K562 (cell line): ENCODE data around the gene UGT1A10. TPM values are rescaled to one million over a fixed set of nuclear protein-coding genes. Genes with fewer than 3 reads are reported as not detected.

Experiments used
- ATAC-seq: fragments of 200-7000 bp; cut with Tn5 transposase; 3 replicates; pipeline ENCODE4 v1.9.1; 2020; ENCODE audit warnings: moderate library complexity
- BruUV-seq: library from RNA; stranded (reverse); fragments of 400-500 nt; replicated peaks from 2 replicates; lab custom pipeline; 2021; lab: Mats Ljungman, UMichigan
- CTCF ChIA-PET: fragments of 300-600 bp; formaldehyde crosslinking; extraction: SDS; loops from one replicate; lab custom pipeline; 2021; ENCODE audit warnings: low intra/inter-chr PET ratio; lab: Yijun Ruan, JAX
- POLR2A ChIA-PET: fragments of 300-600, 350-650 bp; sonication (Branson Sonifier 250); formaldehyde crosslinking; extraction: SDS; loops from one replicate; lab custom pipeline; 2021; ENCODE audit warnings: antibody characterized with exemption, inconsistent platforms; lab: Yijun Ruan, JAX
- DNase-seq, 4 experiments: peaks; one replicate each; pipeline versions ENCODE4 v3.0.0 to v3.0.0-alpha.2; 2011 to 2018; ENCODE audit warnings: low spot score in 3 of 4, mixed read lengths in 3 of 4; ENCODE audit errors: extremely low read depth in 1 of 4
- FAIRE-seq: peaks from 2 replicates; lab custom pipeline; 2011; peaks lifted over from hg19 to GRCh38; lab: Jason Lieb, UNC
- H2AFZ ChIP-seq: 2 replicates; pipeline ENCODE4 v1.6.0; 2011; ENCODE audit warnings: low read depth, low read length, control low read depth, inconsistent platforms
- H3K27ac ChIP-seq: fragments of 200-600 bp; 3 replicates; pipeline ENCODE4 v1.8.0; 2011; ENCODE audit warnings: low read depth, mild to moderate bottlenecking, control low read depth, inconsistent platforms, low read length, moderate library complexity, mixed read lengths; ENCODE audit errors: extremely low read depth
- H3K27me3 ChIP-seq, 2 experiments: fragments of 300-600 bp in 1 of 2; 2 replicates in 1 of 2; 3 replicates in 1 of 2; pipeline versions ENCODE4 v1.6.0 to v1.8.0; 2011; ENCODE audit warnings: inconsistent platforms in 2 of 2, low read length in 2 of 2, mild to moderate bottlenecking in 1 of 2, mixed read lengths in 1 of 2, moderate library complexity in 1 of 2; ENCODE audit not compliant: control insufficient read depth in 2 of 2, insufficient read depth in 2 of 2
- H3K36me3 ChIP-seq: fragments of 300-600 bp; 3 replicates; pipeline ENCODE4 v1.8.0; 2011; ENCODE audit warnings: mild to moderate bottlenecking, low read length, inconsistent platforms; ENCODE audit not compliant: control insufficient read depth, insufficient read depth
- H3K4me1 ChIP-seq, 2 experiments: fragments of 200-600 bp in 1 of 2; replicated peaks in 1 of 2; 2 replicates in 1 of 2; 3 replicates in 1 of 2; pipeline versions ENCODE4 v1.5.1 to v1.8.0; 2011; ENCODE audit warnings: inconsistent platforms in 2 of 2, low read length in 2 of 2, mild to moderate bottlenecking in 1 of 2, mixed read lengths in 1 of 2, moderate library complexity in 1 of 2; ENCODE audit not compliant: control insufficient read depth in 2 of 2, insufficient read depth in 2 of 2
- H3K4me2 ChIP-seq: 2 replicates; pipeline ENCODE4 v1.6.1; 2011; ENCODE audit warnings: low read length, control low read depth, inconsistent platforms, mixed read lengths; ENCODE audit not compliant: insufficient read depth
- H3K4me3 ChIP-seq: fragments of 200-600 bp; sonication (generic), shearing (Covaris generic); 2 replicates; pipeline ENCODE4 v1.5.1; 2016; ENCODE audit warnings: control low read depth, inconsistent platforms
- H3K79me2 ChIP-seq: fragments of 200-600 bp; 3 replicates; pipeline ENCODE4 v1.8.0; 2011; ENCODE audit warnings: low read length, inconsistent platforms; ENCODE audit not compliant: control insufficient read depth, insufficient read depth
- H3K9ac ChIP-seq, 2 experiments: 2 replicates each; pipeline versions ENCODE4 v1.6.0 to v1.6.1; 2011; ENCODE audit warnings: low read depth in 2 of 2, low read length in 2 of 2, control low read depth in 1 of 2, inconsistent platforms in 1 of 2, mild to moderate bottlenecking in 1 of 2, mixed read lengths in 1 of 2; ENCODE audit not compliant: insufficient read depth in 1 of 2
- H3K9me1 ChIP-seq: one replicate; pipeline ENCODE4 v1.6.0; 2011; ENCODE audit warnings: inconsistent platforms, mild to moderate bottlenecking, low read length, moderate library complexity; ENCODE audit not compliant: control insufficient read depth, insufficient read depth
- H3K9me3 ChIP-seq: replicated peaks from 2 replicates; pipeline ENCODE4 v1.5.1; 2011; ENCODE audit warnings: low read depth, low read length, inconsistent platforms; ENCODE audit not compliant: control insufficient read depth, insufficient read depth
- H4K20me1 ChIP-seq: replicated peaks from 2 replicates; pipeline ENCODE4 v1.6.1; 2011; ENCODE audit warnings: low read length, inconsistent platforms, mixed read lengths; ENCODE audit not compliant: control insufficient read depth, insufficient read depth
- CBX8 ChIP-seq: fragments of 200-600 bp; sonication (generic); IDR thresholded peaks from 2 replicates; pipeline ENCODE4 v1.6.1; 2012; ENCODE audit warnings: borderline replicate concordance, mixed run types, low read depth, mild to moderate bottlenecking, moderate library complexity, mixed read lengths, low read length, control low read depth, inconsistent platforms; ENCODE audit not compliant: poor library complexity, severe bottlenecking; ENCODE audit errors: extremely low read depth
- ETV6 ChIP-seq, 3 experiments: fragments of 150-350 bp in 1 of 3; sonication (generic) in 1 of 3; formaldehyde crosslinking in 1 of 3; IDR thresholded peaks; 2 replicates each; pipeline versions ENCODE4 v1.6.1 to v1.8.0; 2014 to 2022; ENCODE audit warnings: borderline replicate concordance in 2 of 3, low read depth in 2 of 3, antibody characterized with exemption in 1 of 3, low read length in 1 of 3, mild to moderate bottlenecking in 1 of 3, missing genetic modification reagents in 1 of 3
- FOS ChIP-seq: IDR thresholded peaks from 3 replicates; pipeline ENCODE4 v1.6.1; 2011; ENCODE audit not compliant: insufficient read length; ENCODE audit errors: extremely low read depth
- KDM2B ChIP-seq: fragments of 250-450 bp; sonication (Bioruptor Pico); IDR thresholded peaks from 2 replicates; pipeline ENCODE4 v1.8.0; 2021; ENCODE audit warnings: mild to moderate bottlenecking, moderate library complexity
- KLF1 ChIP-seq: fragments of 450-650 bp; IDR thresholded peaks from 2 replicates; pipeline ENCODE4 v1.6.1; 2016; ENCODE audit warnings: missing genetic modification characterization, missing compliant biosample characterization
- MXI1 ChIP-seq: IDR thresholded peaks from 2 replicates; pipeline ENCODE4 v1.6.1; 2011; ENCODE audit warnings: low read depth, mild to moderate bottlenecking, improper control_type of control experiment, low read length
- RBM17 ChIP-seq: fragments of 200-400 bp; formaldehyde crosslinking; IDR thresholded peaks from 2 replicates; pipeline ENCODE4 v1.6.1; 2017; ENCODE audit warnings: low read depth, mild to moderate bottlenecking, low read length, borderline replicate concordance
- SNRNP70 ChIP-seq: fragments of 200-400 bp; formaldehyde crosslinking; optimal IDR thresholded peaks from 2 replicates; pipeline ENCODE3; 2017; ENCODE audit warnings: low read depth, low read length
- ZBED1 ChIP-seq: IDR thresholded peaks from 2 replicates; pipeline ENCODE4 v1.6.1; 2014
- ZNF431 ChIP-seq: sonication (generic); formaldehyde crosslinking; IDR thresholded peaks from 2 replicates; pipeline ENCODE4 v1.8.0; 2022; ENCODE audit warnings: mild to moderate bottlenecking, missing genetic modification reagents
- ZNF764 ChIP-seq: fragments of 250-450 bp; sonication (Bioruptor Pico); IDR thresholded peaks from 2 replicates; pipeline ENCODE4 v1.4.0; 2020; ENCODE audit warnings: low read depth, mild to moderate bottlenecking, moderate library complexity
- ZNF79 ChIP-seq: fragments of 250-450 bp; sonication (Bioruptor Pico); IDR thresholded peaks from 2 replicates; pipeline ENCODE4 v1.4.0; 2020; ENCODE audit warnings: low read depth, mild to moderate bottlenecking, moderate library complexity
- WGBS: fragments of 100-300 bp; shearing (Covaris generic); methylation state at CpG from one replicate; pipeline ENCODE4 v1.1.6; 2016; ENCODE audit warnings: low coverage, mixed read lengths; ENCODE audit not compliant: insufficient coverage; ENCODE audit errors: missing lambda C conversion rate; 5-methylcytosine and 5-hydroxymethylcytosine counted together
- in situ Hi-C: fragments of 300-500 bp; cut with MboI; formaldehyde crosslinking; loops from 4 replicates; pipeline ENCODE4 v1.15.0; 2018; ENCODE audit warnings: inconsistent platforms, mixed read lengths
- intact Hi-C: fragments of 100-400 bp; cut with micrococcal nuclease; formaldehyde crosslinking; loops from 2 replicates; pipeline ENCODE4 v1.14.2; 2022
- polyA plus RNA-seq, 8 experiments: library from polyadenylated mRNA; depleted of rRNA in 4 of 8; stranded (reverse) in 5 of 8; unstranded in 3 of 8; fragments of >200 nt; fragmentation: Nextera tagmentation in 2 of 8; fragmentation: Illumina TruSeq in 1 of 8; extraction: Ambion mirVana in 2 of 8; extraction: Trizol in 1 of 8; gene quantifications; 2 replicates each; pipeline versions ENCODE4 v1.2.1 to v1.2.3, GENCODE V29; 2011 to 2014; ENCODE audit warnings: inconsistent platforms in 1 of 8, missing spikeins in 1 of 8
- total RNA-seq, 7 experiments: library from RNA; depleted of rRNA in 6 of 7; stranded (reverse); fragments of >200 nt in 6 of 7; fragmentation: Illumina TruSeq in 2 of 7; extraction: Trizol in 2 of 7; gene quantifications; 2 replicates each; pipeline versions ENCODE4 v1.2.1 to v1.2.3, GENCODE V29; 2011 to 2021; ENCODE audit warnings: low replicate concordance in 1 of 7
- TF ChIP-seq, protein P1 (sequence below): fragments of 250-450 bp; sonication (Bioruptor Pico); IDR thresholded peaks from 2 replicates; pipeline ENCODE4 v1.6.1; 2021; ENCODE audit warnings: mild to moderate bottlenecking
- TF ChIP-seq, protein P2 (sequence below): fragments of 200-400 bp; formaldehyde crosslinking; IDR thresholded peaks from 2 replicates; pipeline ENCODE4 v1.6.1; 2017; ENCODE audit warnings: mild to moderate bottlenecking, low read depth, low read length, moderate library complexity

The UGT1A10 gene
- total and polyA plus RNA-seq, 9 of the 15 experiments (the other 6 are each of a cell fraction or from before 2014, with no cell fraction given): not detected

DNA sequence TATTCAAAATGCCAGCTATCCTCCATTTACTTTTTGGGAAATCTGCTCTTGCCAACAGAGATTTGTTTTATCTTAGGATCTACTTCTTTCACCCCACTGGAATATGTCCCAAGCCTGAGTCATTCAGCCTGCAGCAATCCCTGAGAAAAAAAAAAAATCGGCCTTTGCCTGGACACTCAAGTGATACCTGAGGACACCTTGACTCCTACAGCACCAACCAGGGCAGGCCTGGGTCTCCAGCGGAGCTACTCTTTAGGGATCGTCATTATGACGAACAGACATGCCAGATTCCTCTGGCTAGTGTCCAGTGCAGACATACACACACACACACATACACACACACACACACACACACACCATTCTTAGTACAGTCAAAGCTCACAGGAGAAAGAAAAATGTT lies 54.2 kb downstream of the UGT1A10 start:
- H3K79me2 ChIP-seq: no peaks in the 10 kb centered on the region
- POLR2A ChIA-PET: interaction anchor here (1.8 kb wide), 1 partner anchor 10 kb away, joined by 5 read pairs; no protein-coding TSS in a partner anchor
- intact Hi-C loops (no loop called here), in situ Hi-C loops (no loop called here)
- no TSS peak for BruUV-seq
- no peak overlapping the region for H3K4me3 ChIP-seq
- no peaks in the 10 kb centered on the region for H3K9me1 ChIP-seq
- no peaks in the 10 kb centered on the region for H3K9me3 ChIP-seq
- CTCF ChIA-PET: no interaction called here
- H3K9ac ChIP-seq: no peak overlapping the region
- no peaks in the 10 kb centered on the region; the same call in 1 of the 2 replicates for H4K20me1 ChIP-seq
- no peak overlapping the region for H3K27ac ChIP-seq
- H3K4me1 ChIP-seq: no peaks in the 10 kb centered on the region
- DNase-seq (no peak), ATAC-seq (no peak), FAIRE-seq (no peak)
- no peaks in the 10 kb centered on the region for H3K36me3 ChIP-seq
- WGBS: 0% methylated on average over 4 of the region's 4 CpGs
- peaks cover 0 to 8% of the 10 kb centered on the region in 2 experiments; a peak in 3 of 5 replicates for H3K27me3 ChIP-seq
- H2AFZ ChIP-seq: no peak overlapping the region
- no peak overlapping the region for H3K4me2 ChIP-seq
- TF ChIP-seq ZNF79 (CRISPR knock-in tag) (no peak), MXI1 (no peak), CBX8 (no peak), ZBED1 (no peak), ZNF764 (no peak), KLF1 (tag) (no peak), SNRNP70 (no peak), ZNF431 (no peak), FOS (no peak), KDM2B (CRISPR knock-in tag) (no peak), ETV6 (IDR thresholded peaks at IDR 0.05; ENCODE audit: borderline replicate concordance in 1 of 2, low read depth in 2 of 2, low read length in 1 of 2) (no peak), ETV6 (CRISPR knock-in tag; IDR thresholded peaks at IDR 0.05; ENCODE audit: borderline replicate concordance) (no peak), RBM17 (no peak)
- TF ChIP-seq, protein P1, sequence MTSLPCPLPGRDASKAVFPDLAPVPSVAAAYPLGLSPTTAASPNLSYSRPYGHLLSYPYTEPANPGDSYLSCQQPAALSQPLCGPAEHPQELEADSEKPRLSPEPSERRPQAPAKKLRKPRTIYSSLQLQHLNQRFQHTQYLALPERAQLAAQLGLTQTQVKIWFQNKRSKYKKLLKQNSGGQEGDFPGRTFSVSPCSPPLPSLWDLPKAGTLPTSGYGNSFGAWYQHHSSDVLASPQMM (CRISPR knock-in tag): no peak
- TF ChIP-seq, protein P2, sequence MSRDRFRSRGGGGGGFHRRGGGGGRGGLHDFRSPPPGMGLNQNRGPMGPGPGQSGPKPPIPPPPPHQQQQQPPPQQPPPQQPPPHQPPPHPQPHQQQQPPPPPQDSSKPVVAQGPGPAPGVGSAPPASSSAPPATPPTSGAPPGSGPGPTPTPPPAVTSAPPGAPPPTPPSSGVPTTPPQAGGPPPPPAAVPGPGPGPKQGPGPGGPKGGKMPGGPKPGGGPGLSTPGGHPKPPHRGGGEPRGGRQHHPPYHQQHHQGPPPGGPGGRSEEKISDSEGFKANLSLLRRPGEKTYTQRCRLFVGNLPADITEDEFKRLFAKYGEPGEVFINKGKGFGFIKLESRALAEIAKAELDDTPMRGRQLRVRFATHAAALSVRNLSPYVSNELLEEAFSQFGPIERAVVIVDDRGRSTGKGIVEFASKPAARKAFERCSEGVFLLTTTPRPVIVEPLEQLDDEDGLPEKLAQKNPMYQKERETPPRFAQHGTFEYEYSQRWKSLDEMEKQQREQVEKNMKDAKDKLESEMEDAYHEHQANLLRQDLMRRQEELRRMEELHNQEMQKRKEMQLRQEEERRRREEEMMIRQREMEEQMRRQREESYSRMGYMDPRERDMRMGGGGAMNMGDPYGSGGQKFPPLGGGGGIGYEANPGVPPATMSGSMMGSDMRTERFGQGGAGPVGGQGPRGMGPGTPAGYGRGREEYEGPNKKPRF: no peak
